ENCODE measurements around the gene PRRC2B.

PRRC2B gene

GRCh38 chr9:131478911-131479310, 85.0 kb downstream of the PRRC2B start:
- Mint-ChIP-seq H3K36me3 (ENCODE audit: low read depth) (peaks cover 64% of the 10 kb centered on the region), H3K4me3 (no peak overlapping the region), H3K27ac (no peak overlapping the region), H3K27me3 (ENCODE audit: low read depth) (no peaks in the 10 kb centered on the region), H3K9me3 (no peaks in the 10 kb centered on the region), H3K4me1 (ENCODE audit: low read depth) (no peaks in the 10 kb centered on the region)
- DNase-seq (ENCODE audit: low spot score), result no peak

- H3K36me3 Mint-ChIP-seq (ENCODE audit: low read depth), result peaks cover 59% of the 10 kb centered on the region
- no peak for DNase-seq (ENCODE audit: low spot score)
- H3K4me3 Mint-ChIP-seq, result no peak overlapping the region
- no peaks in the 10 kb centered on the region for H3K27me3 Mint-ChIP-seq (ENCODE audit: low read depth)
- no peaks in the 10 kb centered on the region for H3K9me3 Mint-ChIP-seq
- H3K4me1 Mint-ChIP-seq (ENCODE audit: low read depth), result no peaks in the 10 kb centered on the region
- H3K27ac Mint-ChIP-seq, result peak overlapping the region; percentile 10
Observed at GRCh38 chr9:131480258-131480657, 86.4 kb downstream of the PRRC2B start.

GRCh38 chr9:131481441-131482342, 87.8 kb downstream of the PRRC2B start:
- H3K4me3 Mint-ChIP-seq, result no peak overlapping the region
- no peak for DNase-seq (ENCODE audit: low spot score)
- no peaks in the 10 kb centered on the region for H3K9me3 Mint-ChIP-seq
- H3K36me3 Mint-ChIP-seq (ENCODE audit: low read depth), result peaks cover 67% of the 10 kb centered on the region
- H3K4me1 Mint-ChIP-seq (ENCODE audit: low read depth), result no peaks in the 10 kb centered on the region
- no peak overlapping the region for H3K27ac Mint-ChIP-seq
- H3K27me3 Mint-ChIP-seq (ENCODE audit: low read depth), result no peaks in the 10 kb centered on the region

GRCh38 chr9:131482343-131483006, 88.6 kb downstream of the PRRC2B start:
- Mint-ChIP-seq H3K4me3 (no peak overlapping the region), H3K4me1 (ENCODE audit: low read depth) (no peaks in the 10 kb centered on the region), H3K27ac (no peak overlapping the region), H3K9me3 (no peaks in the 10 kb centered on the region), H3K36me3 (ENCODE audit: low read depth) (peaks cover 69% of the 10 kb centered on the region), H3K27me3 (ENCODE audit: low read depth) (no peaks in the 10 kb centered on the region)
- DNase-seq (ENCODE audit: low spot score), result no peak

GRCh38 chr9:131483319-131484050, 89.6 kb downstream of the PRRC2B start:
- H3K9me3 Mint-ChIP-seq, result no peaks in the 10 kb centered on the region
- no peaks in the 10 kb centered on the region for H3K27me3 Mint-ChIP-seq (ENCODE audit: low read depth)
- H3K4me1 Mint-ChIP-seq (ENCODE audit: low read depth), result no peaks in the 10 kb centered on the region
- DNase-seq (ENCODE audit: low spot score), result no peak
- peaks cover 72% of the 10 kb centered on the region for H3K36me3 Mint-ChIP-seq (ENCODE audit: low read depth)
- H3K4me3 Mint-ChIP-seq, result no peak overlapping the region
- H3K27ac Mint-ChIP-seq, result no peak overlapping the region

- no peak overlapping the region for H3K27ac Mint-ChIP-seq
- DNase-seq (ENCODE audit: low spot score), result no peak
Observed at GRCh38 chr9:131484051-131484445, 90.2 kb downstream of the PRRC2B start.

GRCh38 chr9:131484560-131485185, 90.8 kb downstream of the PRRC2B start:
- peaks cover 71% of the 10 kb centered on the region for H3K36me3 Mint-ChIP-seq (ENCODE audit: low read depth)
- H3K27me3 Mint-ChIP-seq (ENCODE audit: low read depth), result no peaks in the 10 kb centered on the region
- DNase-seq (ENCODE audit: low spot score), result no peak
- H3K9me3 Mint-ChIP-seq, result no peaks in the 10 kb centered on the region
- no peaks in the 10 kb centered on the region for H3K4me1 Mint-ChIP-seq (ENCODE audit: low read depth)
- no peak overlapping the region for H3K27ac Mint-ChIP-seq
- H3K4me3 Mint-ChIP-seq, result no peak overlapping the region

More at GRCh38 chr9:131484051-131484445, 90.2 kb downstream of the PRRC2B start:
- H3K36me3 Mint-ChIP-seq (ENCODE audit: low read depth), result peaks cover 72% of the 10 kb centered on the region
- no peaks in the 10 kb centered on the region for H3K9me3 Mint-ChIP-seq
- H3K27me3 Mint-ChIP-seq (ENCODE audit: low read depth), result no peaks in the 10 kb centered on the region
- H3K4me3 Mint-ChIP-seq, result no peak overlapping the region
- no peaks in the 10 kb centered on the region for H3K4me1 Mint-ChIP-seq (ENCODE audit: low read depth)

GRCh38 chr9:131485206-131485605, 91.3 kb downstream of the PRRC2B start:
- H3K4me1 Mint-ChIP-seq (ENCODE audit: low read depth), result no peaks in the 10 kb centered on the region
- no peak overlapping the region for H3K4me3 Mint-ChIP-seq
- no peak for DNase-seq (ENCODE audit: low spot score)
- no peaks in the 10 kb centered on the region for H3K27me3 Mint-ChIP-seq (ENCODE audit: low read depth)
- H3K36me3 Mint-ChIP-seq (ENCODE audit: low read depth), result peaks cover 72% of the 10 kb centered on the region
- no peaks in the 10 kb centered on the region for H3K9me3 Mint-ChIP-seq
- no peak overlapping the region for H3K27ac Mint-ChIP-seq

GRCh38 chr9:131485728-131486422, 92.0 kb downstream of the PRRC2B start:
- no peaks in the 10 kb centered on the region for H3K4me1 Mint-ChIP-seq (ENCODE audit: low read depth)
- no peak overlapping the region for H3K27ac Mint-ChIP-seq
- no peak overlapping the region for H3K4me3 Mint-ChIP-seq
- no peaks in the 10 kb centered on the region for H3K9me3 Mint-ChIP-seq
- no peaks in the 10 kb centered on the region for H3K27me3 Mint-ChIP-seq (ENCODE audit: low read depth)
- H3K36me3 Mint-ChIP-seq (ENCODE audit: low read depth), result peaks cover 76% of the 10 kb centered on the region
- no peak for DNase-seq (ENCODE audit: low spot score)

GRCh38 chr9:131487001-131487400, 93.1 kb downstream of the PRRC2B start:
- no peak overlapping the region for H3K4me3 Mint-ChIP-seq
- H3K9me3 Mint-ChIP-seq, result no peaks in the 10 kb centered on the region
- no peaks in the 10 kb centered on the region for H3K4me1 Mint-ChIP-seq (ENCODE audit: low read depth)
- no peak overlapping the region for H3K27ac Mint-ChIP-seq
- no peaks in the 10 kb centered on the region for H3K27me3 Mint-ChIP-seq (ENCODE audit: low read depth)
- H3K36me3 Mint-ChIP-seq (ENCODE audit: low read depth), result peaks cover 74% of the 10 kb centered on the region
- DNase-seq (ENCODE audit: low spot score), result no peak

GRCh38 chr9:131487621-131488031, 93.7 kb downstream of the PRRC2B start:
- no peak overlapping the region for H3K27ac Mint-ChIP-seq
- DNase-seq (ENCODE audit: low spot score), result no peak
- no peaks in the 10 kb centered on the region for H3K4me1 Mint-ChIP-seq (ENCODE audit: low read depth)
- no peak overlapping the region for H3K4me3 Mint-ChIP-seq
- no peaks in the 10 kb centered on the region for H3K9me3 Mint-ChIP-seq
- peaks cover 72% of the 10 kb centered on the region for H3K36me3 Mint-ChIP-seq (ENCODE audit: low read depth)
- H3K27me3 Mint-ChIP-seq (ENCODE audit: low read depth), result no peaks in the 10 kb centered on the region

- H3K27ac Mint-ChIP-seq, result no peak overlapping the region
- no peak for DNase-seq (ENCODE audit: low spot score)
- peaks cover 76% of the 10 kb centered on the region for H3K36me3 Mint-ChIP-seq (ENCODE audit: low read depth)
- no peaks in the 10 kb centered on the region for H3K4me1 Mint-ChIP-seq (ENCODE audit: low read depth)
- H3K27me3 Mint-ChIP-seq (ENCODE audit: low read depth), result no peaks in the 10 kb centered on the region
- no peaks in the 10 kb centered on the region for H3K9me3 Mint-ChIP-seq
- no peak overlapping the region for H3K4me3 Mint-ChIP-seq
Observed at GRCh38 chr9:131490514-131490913, 96.6 kb downstream of the PRRC2B start.

- H3K9me3 Mint-ChIP-seq, result no peaks in the 10 kb centered on the region
- no peak overlapping the region for H3K4me3 Mint-ChIP-seq
- H3K27me3 Mint-ChIP-seq (ENCODE audit: low read depth), result no peaks in the 10 kb centered on the region
- peaks cover 76% of the 10 kb centered on the region for H3K36me3 Mint-ChIP-seq (ENCODE audit: low read depth)
- no peaks in the 10 kb centered on the region for H3K4me1 Mint-ChIP-seq (ENCODE audit: low read depth)
- H3K27ac Mint-ChIP-seq, result no peak overlapping the region
- DNase-seq (ENCODE audit: low spot score), result no peak
Observed at GRCh38 chr9:131491001-131491710, 97.3 kb downstream of the PRRC2B start.
